Measurements from ENCODE around the gene KLF6.

The KLF6 gene

GRCh38 chr10:3779158-3779741 lies 5.8 kb downstream of the KLF6 start:
- H3K4me3 ChIP-seq (ENCODE audit: low read length) = no peak overlapping the region
- DNase-seq (ENCODE audit: low read depth, low spot score) = no peak

DNA sequence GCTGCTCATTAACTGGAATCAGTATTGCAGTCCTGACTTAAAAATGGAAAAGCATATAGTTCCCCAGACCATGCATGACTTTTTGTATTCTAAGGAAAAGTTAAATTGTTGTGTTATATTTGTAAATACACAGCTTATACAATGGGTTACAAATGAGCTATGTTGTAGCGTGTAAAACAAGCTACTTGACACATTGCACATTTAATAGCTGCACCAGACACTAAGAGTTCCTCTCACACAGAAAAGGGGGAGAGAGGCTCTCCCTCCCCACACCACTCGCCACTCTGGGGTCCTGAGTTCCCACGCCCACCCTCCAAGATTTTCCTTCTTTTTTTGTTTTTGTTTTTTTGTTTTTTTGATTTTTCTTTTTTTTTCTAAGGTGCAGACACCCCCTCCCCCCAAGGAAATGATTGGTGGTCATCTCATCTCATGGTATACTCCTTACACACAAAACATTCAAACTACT lies 6.3 kb downstream of the KLF6 start:
- no peak overlapping the region for H3K4me3 ChIP-seq (ENCODE audit: low read length)
- no peak for DNase-seq (ENCODE audit: low read depth, low spot score)

- no peak for DNase-seq (ENCODE audit: low read depth, low spot score)
- no peak overlapping the region for H3K4me3 ChIP-seq (ENCODE audit: low read length)
Measured at GRCh38 chr10:3777981-3778691, 6.9 kb downstream of the KLF6 start.

DNA sequence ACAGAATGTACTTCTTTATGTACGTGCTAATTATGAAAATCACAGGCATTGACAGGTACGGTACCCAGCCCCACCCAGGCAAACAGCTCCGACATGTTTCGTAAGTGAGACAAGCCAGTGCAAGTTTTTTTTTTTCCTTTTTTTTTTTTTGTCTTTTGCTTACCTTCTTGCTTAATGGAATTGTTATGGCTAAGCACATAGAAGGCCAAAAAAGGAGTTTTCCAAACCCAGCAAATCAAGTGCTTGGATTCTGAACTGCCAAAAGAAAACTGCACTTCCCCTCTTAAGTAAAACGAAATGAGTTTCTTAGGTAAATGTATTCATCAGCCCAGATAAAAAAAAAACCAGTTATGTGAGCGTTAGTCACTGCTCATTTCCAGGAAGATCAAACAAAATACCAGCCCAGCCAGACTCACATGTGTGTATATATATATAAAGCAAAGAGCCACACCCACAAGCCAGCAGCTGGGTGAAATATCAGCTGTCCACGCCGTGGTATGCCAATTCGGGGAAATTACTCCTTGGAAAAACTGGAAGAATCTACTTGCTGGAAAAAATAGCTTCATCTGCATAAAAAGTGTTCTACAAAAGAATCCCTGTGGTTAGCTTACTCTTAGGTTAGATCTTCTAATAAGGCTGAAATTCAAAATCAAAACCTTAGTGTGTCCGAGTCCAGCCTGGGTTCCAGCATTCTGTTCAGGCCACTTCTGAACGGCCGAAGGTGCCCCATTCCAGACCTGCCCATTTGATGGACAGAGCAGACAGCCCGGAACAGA lies 8.0 kb downstream of the KLF6 start:
- DNase-seq (ENCODE audit: low read depth, low spot score) = peak; percentile 45

GRCh38 chr10:3775696-3776551 lies 9.1 kb downstream of the KLF6 start:
- H3K4me3 ChIP-seq (ENCODE audit: low read length) = no peak overlapping the region
- no peak for DNase-seq (ENCODE audit: low read depth, low spot score)

More for the DNA sequence above, 8.0 kb downstream of the KLF6 start:
- no peak overlapping the region for H3K4me3 ChIP-seq (ENCODE audit: low read length)

- DNase-seq (ENCODE audit: low read depth, low spot score) = no peak
- no peak overlapping the region for H3K4me3 ChIP-seq (ENCODE audit: low read length)
Measured at GRCh38 chr10:3774814-3775695, 10.0 kb downstream of the KLF6 start.

- no peak overlapping the region for H3K4me3 ChIP-seq (ENCODE audit: low read length)
- no peak for DNase-seq (ENCODE audit: low read depth, low spot score)
Measured at GRCh38 chr10:3774018-3774813, 10.8 kb downstream of the KLF6 start.

- DNase-seq (ENCODE audit: low read depth, low spot score) = no peak
- no peak overlapping the region for H3K4me3 ChIP-seq (ENCODE audit: low read length)
Measured at GRCh38 chr10:3773460-3774017, 11.5 kb downstream of the KLF6 start.

DNA sequence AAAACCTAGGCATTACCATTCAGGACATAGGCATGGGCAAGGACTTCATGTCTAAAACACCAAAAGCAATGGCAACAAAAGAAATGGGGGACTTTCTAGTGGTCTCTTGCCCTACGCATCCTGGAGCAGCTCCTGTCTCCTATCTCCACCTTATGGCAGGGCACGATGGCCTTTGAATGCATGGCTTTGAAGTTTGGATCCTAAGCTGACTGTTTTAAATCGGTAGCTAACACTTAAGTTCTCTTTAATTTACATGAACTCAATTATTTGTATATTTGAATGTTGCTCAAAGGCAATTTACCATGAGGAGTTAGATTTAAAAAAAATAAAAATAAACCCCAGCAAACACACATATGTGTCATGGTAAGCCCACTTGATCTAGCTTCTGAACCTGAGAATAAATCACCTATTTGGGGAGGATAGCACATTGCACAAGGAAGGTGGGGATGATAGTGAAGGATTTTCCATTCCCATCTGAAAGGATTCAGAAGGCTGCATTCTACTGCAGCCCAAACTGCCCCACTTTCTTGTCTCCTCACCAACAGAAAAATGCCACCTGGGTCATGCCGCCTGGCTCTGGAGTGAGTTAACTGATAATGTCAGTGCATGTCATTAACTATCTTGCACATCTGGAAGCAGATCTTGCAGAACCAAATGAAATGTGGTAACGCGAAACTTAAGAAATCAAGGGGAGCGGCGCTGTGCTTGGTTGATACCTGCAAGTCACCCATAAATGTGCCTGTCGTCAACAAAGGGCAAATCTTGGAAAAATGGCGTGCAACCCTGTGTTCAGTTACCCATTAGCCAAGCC lies 12.4 kb downstream of the KLF6 start:
- no peak overlapping the region for H3K4me3 ChIP-seq (ENCODE audit: low read length)
- no peak for DNase-seq (ENCODE audit: low read depth, low spot score)

DNA sequence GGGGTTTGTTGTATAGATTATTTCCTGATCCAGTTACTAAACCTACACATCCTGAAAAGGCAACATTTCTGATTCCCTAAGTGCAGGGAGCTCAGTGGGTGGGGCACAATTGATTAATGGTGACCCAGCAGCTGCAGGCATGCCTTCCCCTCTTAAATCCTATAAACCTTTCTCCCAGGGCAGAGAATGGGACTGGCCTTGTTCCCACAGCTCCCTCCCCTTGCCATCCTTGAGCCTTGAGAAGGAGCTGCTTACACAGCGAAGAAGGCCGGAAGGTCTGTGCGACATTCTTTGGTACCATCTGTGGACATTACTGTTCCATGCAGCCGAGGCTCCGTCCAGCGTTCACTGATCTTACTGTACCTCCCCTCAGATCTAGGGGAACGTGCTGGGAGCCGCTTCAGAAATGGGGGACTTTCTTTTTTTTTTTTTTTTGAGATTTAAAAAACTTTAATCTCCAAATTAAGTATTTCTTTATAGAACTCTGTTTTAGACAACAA lies 14.3 kb downstream of the KLF6 start:
- DNase-seq (ENCODE audit: low read depth, low spot score) = no peak
- no peak overlapping the region for H3K4me3 ChIP-seq (ENCODE audit: low read length)

DNA sequence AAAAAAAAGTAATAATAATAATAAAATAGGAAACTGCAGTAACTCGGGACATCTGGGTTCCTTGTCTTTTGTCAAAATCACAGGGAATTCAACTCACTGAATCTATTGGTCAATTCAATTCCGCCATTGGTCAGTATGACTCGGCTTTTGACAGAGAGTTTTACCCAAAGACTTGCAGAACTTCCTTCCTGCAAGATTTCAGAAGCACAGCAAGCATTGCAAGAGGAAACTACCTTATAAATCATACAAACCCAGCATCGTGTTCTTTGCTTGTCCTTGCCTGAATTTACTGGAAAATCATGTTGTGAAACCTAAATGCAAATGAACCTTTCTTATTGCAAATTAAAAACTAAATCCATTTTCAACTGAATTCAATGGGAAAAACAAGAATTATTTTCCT lies 15.5 kb downstream of the KLF6 start:
- no peak for DNase-seq (ENCODE audit: low read depth, low spot score)
- no peak overlapping the region for H3K4me3 ChIP-seq (ENCODE audit: low read length)

DNA sequence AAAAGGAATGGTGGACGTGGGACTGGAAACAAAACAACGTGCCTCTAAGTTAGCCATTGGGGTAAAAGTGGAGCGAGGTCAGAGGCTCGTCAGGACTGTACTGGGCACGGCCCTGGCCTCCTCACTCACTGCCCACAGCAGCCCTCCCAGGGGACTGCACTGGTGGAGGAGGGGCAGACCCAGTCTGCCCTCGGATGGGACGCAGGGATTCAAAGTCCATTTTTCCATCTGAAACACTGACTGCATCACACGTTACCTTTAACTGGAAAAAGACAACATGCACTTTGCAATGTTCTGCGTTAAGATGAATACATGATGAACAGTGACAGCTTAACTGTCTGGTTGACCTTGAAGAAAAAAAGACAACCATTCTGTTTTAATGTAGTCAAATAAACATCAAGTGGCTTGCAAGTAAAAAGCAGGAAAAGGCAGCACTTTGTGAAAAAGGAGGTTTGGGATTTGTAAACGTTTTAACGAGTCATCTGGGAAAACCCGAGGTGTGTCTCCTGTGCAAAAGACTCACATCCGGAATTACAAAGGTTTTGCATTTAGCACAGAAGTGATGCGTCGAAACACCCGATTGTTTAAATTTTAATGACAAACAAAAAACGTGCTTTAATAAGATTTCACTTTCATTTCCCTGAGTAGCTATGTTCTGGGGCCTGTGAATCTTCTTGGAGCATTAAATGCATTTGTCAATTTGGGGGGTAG lies 18.8 kb downstream of the KLF6 start:
- DNase-seq (ENCODE audit: low read depth, low spot score) = no peak

DNA sequence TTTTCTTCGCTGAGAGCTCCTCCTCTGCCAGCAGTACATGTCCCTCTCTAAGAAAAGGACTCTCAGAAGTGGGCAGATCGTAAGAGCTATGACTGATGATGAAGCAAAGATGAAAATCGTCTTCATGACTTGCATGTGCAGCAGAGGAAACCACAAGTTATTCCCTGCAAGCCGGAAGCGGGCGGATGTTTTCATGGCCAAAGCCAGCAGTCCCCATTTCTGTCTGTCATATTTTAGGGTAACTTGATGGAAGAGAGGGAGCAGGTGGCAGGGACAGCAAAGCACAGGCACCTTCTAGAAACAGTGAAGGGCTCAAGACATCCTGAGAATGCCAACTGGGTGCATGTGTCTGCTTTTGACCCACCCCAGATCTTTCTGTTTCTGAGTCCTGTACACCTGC lies 19.9 kb downstream of the KLF6 start:
- peak; percentile 35 for DNase-seq (ENCODE audit: low read depth, low spot score)
- H3K4me3 ChIP-seq (ENCODE audit: low read length) = no peak overlapping the region

More for the DNA sequence above, 18.8 kb downstream of the KLF6 start:
- no peak overlapping the region for H3K4me3 ChIP-seq (ENCODE audit: low read length)

- H3K4me3 ChIP-seq (ENCODE audit: low read length) = no peak overlapping the region
- no peak for DNase-seq (ENCODE audit: low read depth, low spot score)
Measured at GRCh38 chr10:3764626-3765112, 20.3 kb downstream of the KLF6 start.

DNA sequence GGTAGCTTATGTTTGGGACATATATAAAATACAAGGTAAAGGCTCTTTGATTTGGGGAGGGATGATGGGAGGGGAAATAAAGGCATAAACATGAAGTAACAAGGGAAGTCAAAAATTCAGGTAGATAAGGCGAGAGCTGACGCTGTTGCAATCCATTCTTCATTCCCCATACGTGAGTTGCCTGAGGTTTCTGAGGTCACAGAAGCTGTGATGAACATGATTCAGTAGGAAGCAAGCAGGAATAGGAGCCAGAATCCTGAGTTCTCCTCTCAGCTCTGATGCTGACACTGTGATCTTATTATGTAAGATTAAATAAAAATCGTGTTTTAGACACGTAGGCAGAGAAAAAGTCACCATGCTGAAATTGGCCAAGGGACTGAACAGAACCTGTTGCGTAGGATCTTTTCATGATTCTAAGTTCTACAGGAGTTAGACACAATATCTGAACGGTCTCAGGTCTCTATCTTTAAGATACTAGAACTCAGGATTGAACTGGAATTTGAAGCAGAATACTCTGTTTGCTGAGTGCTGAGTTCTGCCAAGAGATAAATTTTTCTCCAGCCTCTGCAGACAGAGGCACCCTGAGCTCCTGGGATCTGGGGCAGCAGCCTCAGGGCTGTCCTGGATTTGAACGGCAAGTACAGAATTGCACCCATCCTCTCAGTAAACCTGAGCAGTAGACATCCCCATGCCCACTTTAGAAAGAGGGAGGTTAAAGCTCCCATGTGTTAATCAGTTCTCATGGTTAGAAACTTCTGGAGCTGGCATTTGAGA lies 21.0 kb downstream of the KLF6 start:
- DNase-seq (ENCODE audit: low read depth, low spot score) = no peak
- H3K4me3 ChIP-seq (ENCODE audit: low read length) = no peak overlapping the region

All from Jurkat, Clone E6-1 (cell line).